Raji (cell line): Measurements from ENCODE around the gene ZRANB2.

Experiments
- POLR2A ChIP-seq: IDR thresholded peaks from 2 replicates; pipeline ENCODE4 v1.6.1; 2011; ENCODE audit warnings: low read depth, low read length, control low read depth; ENCODE audit not compliant: insufficient read depth

The ZRANB2 gene

GRCh38 chr1:71044833-71045232, 36.0 kb downstream of the ZRANB2 start:
- TF ChIP-seq POLR2A, result no peak

DNA sequence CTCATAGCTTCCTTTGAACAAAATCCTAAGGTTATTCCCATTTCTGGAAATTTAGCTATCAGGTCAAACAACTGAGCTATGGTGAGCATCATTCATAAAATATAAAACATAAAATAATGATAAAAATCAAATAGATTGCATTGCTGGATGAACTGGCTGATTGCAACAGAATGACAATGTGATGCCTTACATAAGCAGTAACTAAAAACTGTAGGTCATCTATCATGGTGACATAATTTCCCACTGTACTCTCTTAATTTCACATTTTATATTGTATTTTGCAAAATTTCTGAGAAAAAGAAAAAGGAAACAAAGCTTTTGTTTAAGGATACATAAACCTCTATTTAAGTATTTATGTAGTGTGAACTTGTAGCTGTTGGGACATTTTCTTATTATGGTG, 37.8 kb downstream of the ZRANB2 start:
- TF ChIP-seq POLR2A, result no peak

DNA sequence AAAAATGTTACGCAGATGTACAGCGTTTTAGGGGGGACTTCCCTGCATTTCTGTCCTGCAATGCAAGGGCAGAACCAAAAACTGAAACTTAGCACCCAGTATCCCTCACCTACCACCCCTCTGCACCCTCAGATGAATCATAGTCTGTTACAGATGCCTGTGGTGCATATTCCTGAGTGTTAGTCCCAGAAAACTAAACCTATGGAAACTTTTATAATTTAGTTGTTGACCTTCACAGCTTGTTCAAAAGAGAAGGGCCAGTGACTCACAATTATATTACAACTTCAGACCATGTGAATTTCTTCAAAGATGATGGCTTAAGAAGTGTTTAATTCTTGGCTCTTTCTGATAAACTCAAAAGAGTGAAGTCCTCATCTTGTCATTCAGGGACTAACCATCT, 39.0 kb downstream of the ZRANB2 start:
- no peak for TF ChIP-seq POLR2A

- no peak for TF ChIP-seq POLR2A
Measured at GRCh38 chr1:71039661-71040262, 41.1 kb downstream of the ZRANB2 start.

GRCh38 chr1:71038942-71039341, 41.9 kb downstream of the ZRANB2 start:
- TF ChIP-seq POLR2A, result no peak

DNA sequence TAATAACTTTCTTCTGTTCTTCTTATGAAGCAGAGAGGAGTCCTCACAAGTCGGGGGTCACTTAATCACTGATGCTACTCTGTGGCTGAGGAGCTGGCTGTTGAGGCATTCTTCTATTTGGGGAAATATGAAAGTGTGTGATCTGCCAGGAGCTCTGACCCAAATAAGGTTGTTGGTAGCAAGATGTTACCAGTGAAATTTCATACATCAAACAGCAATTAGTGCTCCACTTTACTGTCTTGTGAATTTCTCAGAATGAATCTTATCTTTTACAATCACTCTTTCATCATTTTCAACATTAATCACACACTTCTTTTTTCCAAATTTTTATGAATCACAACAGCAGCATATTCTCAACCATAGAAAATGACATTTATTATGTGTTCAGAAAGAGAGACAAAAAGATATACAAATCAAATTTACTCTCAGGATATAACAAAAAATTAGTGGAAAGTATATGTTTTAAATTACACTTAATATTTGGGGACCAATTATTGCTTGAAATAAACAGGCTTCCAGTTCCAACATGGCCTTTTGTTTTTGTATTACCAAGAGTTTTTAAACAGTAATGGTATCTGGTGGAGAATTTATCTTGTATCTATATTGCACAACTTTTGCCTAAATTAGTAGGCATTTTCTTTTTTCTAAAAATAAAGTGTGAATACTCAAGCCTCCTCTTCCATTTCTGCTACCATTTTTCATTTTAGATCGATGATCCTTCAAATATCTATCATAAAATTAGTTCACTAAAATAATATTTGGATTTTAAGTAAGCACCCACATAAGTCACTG, 42.8 kb downstream of the ZRANB2 start:
- no peak for TF ChIP-seq POLR2A

DNA sequence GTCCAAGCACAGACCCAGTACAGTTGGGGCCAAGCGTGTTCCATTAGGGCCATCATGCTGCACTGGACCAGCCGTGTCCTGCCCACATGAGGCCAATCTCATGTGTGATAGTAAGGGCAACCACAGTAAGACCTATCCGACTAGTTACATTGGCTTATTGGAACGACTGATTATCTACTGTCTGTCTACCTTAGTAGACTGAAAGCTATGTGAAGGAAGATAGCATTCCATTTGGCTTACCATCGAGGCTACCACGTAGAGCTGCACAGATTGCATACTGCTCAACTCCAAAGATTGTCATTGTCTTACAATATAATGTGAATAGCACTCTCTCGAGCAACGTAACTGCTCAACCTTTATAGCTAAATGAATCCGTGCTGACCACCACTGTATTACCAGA, 43.8 kb downstream of the ZRANB2 start:
- TF ChIP-seq POLR2A, result no peak

DNA sequence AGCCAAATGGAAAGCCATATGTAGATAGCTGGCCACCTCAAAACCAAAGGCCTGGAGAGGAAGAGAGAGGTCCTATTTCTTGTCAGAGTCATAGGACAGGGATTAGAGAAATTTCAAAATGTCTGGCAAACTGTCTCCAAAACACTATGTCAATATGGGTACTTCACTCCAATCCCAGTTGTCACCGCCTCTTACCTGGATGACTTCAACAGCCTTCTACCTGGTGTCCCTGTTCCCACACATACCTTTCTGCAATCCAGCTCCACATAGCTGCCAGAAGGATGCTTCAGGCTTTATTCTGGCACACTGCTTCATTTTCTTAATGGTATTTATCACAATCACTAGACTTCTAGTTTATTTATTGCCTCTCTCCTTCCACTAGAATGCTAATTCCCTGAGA, 47.7 kb downstream of the ZRANB2 start:
- TF ChIP-seq POLR2A, result no peak

DNA sequence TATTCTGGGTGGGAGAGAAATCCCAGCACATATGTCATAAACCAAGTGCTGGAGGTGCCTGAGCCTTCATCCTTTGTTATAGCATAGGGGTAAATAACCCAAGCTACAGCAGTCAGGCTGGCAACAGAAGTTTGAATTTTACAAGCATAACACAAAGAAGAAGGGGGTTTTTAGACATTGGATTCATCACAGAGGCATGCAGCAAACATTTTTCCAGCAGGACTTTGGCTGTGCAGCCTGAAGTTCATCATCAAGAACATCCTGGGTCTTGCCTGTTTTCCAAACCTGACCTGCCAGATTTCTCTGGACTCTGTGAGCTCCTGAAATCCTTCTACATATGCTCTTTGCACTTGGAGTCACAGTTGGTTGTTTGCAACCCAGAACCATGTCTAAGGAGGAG, 49.4 kb downstream of the ZRANB2 start:
- no peak for TF ChIP-seq POLR2A

- no peak for TF ChIP-seq POLR2A
Measured at GRCh38 chr1:71030026-71030425, 50.8 kb downstream of the ZRANB2 start.

GRCh38 chr1:71028981-71029380, 51.9 kb downstream of the ZRANB2 start:
- TF ChIP-seq POLR2A, result no peak

GRCh38 chr1:71027991-71028390, 52.8 kb downstream of the ZRANB2 start:
- TF ChIP-seq POLR2A, result no peak

GRCh38 chr1:71026093-71026492, 54.7 kb downstream of the ZRANB2 start:
- no peak for TF ChIP-seq POLR2A

GRCh38 chr1:71023515-71023914, 57.3 kb downstream of the ZRANB2 start:
- no peak for TF ChIP-seq POLR2A

DNA sequence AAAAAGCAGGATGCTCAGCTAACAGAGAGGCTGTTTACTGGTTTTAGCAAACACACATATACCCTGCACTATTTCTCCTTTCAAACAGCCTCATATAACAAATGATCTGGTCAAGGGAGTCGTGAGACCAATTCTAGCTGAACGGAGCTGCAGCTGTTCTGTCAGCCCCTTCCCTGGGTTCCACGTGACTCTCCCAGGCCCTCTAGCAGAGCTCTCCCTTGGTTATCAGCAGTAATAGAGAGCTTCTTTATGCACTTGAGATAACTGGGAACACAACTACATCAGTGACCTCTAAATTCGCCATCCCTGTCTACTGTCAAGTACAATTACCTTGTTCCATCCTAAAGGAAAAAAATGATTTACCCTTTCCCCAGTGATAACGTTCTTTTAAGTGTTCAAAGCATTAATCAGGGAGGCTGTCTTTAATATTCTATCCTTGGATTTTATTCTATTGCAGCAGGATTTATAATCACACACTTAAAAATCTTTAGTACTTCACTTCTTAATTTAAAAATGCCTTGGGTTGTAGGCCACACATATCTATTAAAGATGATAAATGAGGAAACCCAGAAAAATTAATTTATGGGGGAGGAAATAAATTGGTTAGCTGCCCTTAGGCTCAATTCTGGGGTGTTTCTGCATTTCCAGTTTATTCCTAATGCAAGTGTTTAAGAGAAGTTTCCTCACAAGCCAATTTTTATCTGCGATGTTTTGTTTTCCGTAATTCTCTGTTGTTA, 61.4 kb downstream of the ZRANB2 start:
- no peak for TF ChIP-seq POLR2A

DNA sequence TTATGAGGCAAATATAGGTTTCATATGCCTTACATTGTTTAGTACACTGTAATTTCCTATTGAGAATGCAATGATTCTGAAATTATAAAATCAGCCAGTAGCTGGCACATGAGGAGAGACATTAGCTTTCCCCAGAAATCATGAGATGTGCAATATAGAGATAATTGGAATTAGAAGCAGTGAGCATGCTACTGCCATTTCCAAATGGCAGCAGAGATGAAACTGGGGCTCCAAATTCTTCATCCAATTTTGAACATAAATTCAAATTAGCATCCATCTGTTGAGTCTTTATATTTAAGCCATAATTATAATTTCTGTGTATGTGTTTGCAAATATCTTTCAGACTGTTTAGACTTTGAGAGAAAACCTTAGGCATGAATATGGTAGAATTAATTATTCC, 62.0 kb downstream of the ZRANB2 start:
- TF ChIP-seq POLR2A, result no peak
